Posterior vena cava (tissue), 2 donors: ENCODE data around the gene PDLIM1. TPM values are rescaled to one million over a fixed set of nuclear protein-coding genes. Genes with fewer than 3 reads are reported as not detected.

ENCODE experiments used
- DNase-seq: peaks from one replicate; pipeline ENCODE4 v3.0.0-alpha.2; 2020; ENCODE audit warnings: low spot score
- intact Hi-C, 2 donors: fragments of 100-400 bp; cut with DNase I; formaldehyde crosslinking; loops; one replicate each; pipeline versions ENCODE4 v1.14.1 to v1.14.2; 2022 to 2023
- total RNA-seq, 2 donors: library from RNA; stranded (reverse); fragmentation: NEBNext Ultra II Directional; extraction: Animal tissue kit (Norgen Biotek cat#: 25700); gene quantifications; one replicate each; pipeline ENCODE4 v1.2.1, GENCODE V29; 2021
- donor health status: DM: yes; HTN: yes; CAD: no.
- donor health status: DM: yes; HTN: yes; CAD: no.

PDLIM1 gene
- total RNA-seq, 2 donors from 2014 or later: 133 to 134 TPM

DNA sequence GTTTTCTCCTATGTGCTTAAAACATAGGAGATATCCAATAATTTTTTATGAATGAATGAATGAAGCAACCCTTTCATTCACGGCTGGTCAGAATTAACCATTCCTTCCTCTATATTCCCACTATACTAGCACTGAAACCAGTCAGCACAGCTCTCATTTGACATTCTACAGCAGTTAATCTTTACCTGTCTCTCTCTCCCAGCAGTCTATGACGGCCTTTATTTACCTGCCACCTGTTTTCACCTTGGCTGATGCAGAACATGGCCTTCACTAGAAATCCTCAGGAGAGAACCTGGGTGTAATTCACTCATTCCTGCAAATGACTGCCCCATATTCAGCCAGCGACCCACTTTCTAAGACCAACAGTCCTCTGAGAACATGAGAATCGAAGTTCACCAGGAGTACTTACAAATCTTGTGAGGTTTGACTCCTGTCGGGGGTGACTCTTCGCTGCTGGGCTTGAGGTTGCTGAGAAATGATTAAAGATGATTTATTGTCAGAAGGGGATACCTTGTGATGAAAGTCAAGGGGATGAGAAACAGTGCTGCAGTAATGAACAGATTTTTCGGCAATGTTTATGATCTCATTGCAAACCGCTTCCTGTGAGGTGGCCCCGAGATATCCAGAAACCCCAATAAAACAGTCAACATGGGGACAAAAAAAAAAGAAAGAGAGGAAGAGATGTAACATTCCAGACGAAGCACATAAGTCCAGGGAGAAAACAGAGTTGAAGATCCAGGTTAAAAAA is 30.9 kb upstream of the PDLIM1 start:
- intact Hi-C loops: no loop called here
- no peak for DNase-seq

DNA sequence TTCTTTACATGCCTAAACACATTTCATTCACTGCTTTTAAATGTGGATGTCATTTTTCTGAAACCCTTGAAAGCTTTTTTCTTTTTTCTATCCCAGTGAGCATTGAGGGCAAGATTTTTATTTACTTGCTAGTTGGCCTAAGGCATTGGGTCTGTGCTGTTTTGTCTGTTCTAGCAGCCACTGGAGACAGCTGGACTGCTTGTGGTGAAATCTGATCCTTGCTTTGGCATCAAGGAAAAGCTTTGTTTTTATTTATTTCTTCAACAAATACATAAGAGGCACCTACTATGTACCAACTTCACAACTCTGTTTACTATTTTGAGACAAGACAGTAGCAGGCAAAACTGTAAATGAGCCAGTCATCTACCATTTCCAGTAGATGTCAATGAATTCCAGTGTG is 28.4 kb upstream of the PDLIM1 start:
- no peak for DNase-seq
- intact Hi-C loops: no loop called here

DNA sequence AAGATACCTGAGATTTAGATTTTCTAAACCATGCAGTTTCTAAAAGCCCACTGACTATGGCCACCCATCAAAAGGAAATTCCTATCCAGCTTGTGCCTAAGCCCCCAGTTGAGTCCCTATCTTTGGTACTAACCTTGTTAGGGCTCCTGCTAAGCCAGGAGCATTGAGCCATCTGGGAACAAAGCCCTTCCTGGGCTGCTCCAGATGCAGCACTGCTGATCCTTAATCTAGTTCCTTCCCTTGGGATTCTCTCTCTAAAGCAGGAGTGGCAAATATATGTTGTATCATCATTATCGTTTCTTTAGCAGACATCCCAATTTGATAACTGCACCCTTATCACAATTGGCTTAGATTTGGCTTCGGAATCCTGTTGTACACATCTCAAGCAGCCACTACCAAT is 24.7 kb upstream of the PDLIM1 start:
- DNase-seq: no peak
- intact Hi-C loops: no loop called here

GRCh38 chr10:95314192-95314918 is 23.6 kb upstream of the PDLIM1 start:
- intact Hi-C loops: no loop called here

GRCh38 chr10:95312986-95313495 is 22.2 kb upstream of the PDLIM1 start:
- intact Hi-C loops: no loop called here
- no peak for DNase-seq

More at GRCh38 chr10:95314192-95314918, 23.6 kb upstream of the PDLIM1 start:
- DNase-seq: no peak

GRCh38 chr10:95312257-95312656 is 21.5 kb upstream of the PDLIM1 start:
- intact Hi-C loops: no loop called here
- no peak for DNase-seq

DNA sequence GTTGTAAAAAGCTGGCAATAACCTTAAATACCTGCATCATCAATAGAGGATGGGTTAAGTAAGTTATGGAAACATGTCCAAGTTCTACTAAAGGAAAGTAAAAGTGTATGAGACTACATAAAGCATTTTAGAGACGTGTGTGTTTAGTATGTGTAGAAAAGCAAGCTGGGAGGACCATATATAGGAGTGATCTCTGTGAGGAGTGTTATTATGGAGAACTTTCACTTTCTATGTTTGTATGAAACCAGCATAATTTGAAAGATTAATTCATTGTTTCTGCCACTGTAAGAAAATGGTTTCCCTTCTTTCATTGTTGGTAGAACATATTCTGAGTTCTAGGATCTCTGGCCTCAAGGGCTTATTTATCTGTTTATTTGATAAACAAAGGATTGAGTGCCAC is 19.2 kb upstream of the PDLIM1 start:
- no peak for DNase-seq
- intact Hi-C loops: no loop called here

GRCh38 chr10:95308389-95309302 is 17.8 kb upstream of the PDLIM1 start:
- peak; percentile 92 for DNase-seq
- intact Hi-C loops: no loop called here

GRCh38 chr10:95306851-95307250 is 16.0 kb upstream of the PDLIM1 start:
- no peak for DNase-seq
- intact Hi-C loops: no loop called here

DNA sequence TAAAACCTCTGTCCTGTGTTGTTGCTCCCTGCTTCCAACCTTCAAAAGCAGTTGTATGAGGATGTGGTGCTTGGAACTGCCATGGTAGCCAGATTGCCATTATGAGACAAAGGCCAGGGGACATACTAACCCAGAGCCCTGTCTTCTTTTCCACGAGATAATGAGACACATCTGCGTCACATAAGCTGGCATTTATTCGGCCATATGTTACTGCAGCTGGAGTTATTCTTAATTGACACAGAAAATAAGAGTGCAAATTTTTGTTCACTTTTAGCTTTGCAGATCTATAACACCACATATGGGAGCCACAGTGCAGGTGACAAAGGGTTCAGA is 15.5 kb upstream of the PDLIM1 start:
- intact Hi-C loops: no loop called here
- DNase-seq: no peak

DNA sequence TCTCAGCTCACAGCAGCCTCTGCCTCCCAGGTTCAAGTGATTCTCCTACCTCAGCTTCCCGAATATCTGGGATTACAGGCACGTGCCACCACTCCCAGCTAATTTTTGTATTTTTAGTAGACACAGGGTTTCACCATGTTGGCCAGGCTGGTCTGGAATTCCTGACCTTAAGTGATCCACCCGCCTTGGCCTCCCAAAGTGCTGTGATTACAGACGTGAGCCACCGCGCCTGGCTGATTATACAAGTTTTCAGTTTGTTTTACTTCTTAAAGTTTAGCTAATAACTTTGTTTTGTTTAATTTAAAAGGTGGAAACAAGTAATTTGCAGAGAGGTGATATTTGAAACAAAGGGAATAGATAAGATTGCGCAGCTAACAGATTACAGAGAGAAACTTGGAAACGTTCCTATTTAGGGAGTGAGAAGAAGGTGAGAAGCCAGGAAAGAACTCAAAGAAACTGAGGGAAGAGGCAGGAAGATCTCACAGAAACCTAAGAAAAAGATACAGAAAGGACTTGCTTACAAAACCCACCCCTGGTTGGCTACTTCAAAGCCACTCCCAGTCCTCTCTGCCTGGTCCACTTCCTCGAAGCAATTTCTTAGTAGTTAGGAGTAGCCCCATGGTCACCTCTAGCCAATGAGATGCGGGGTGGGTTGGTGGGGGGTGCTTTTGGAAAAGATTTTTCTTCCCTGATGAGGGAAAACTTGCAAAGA is 15.0 kb upstream of the PDLIM1 start:
- intact Hi-C loops: no loop called here
- DNase-seq: no peak

- DNase-seq: no peak
- intact Hi-C loops: no loop called here
Observed at GRCh38 chr10:95304976-95305375, 14.2 kb upstream of the PDLIM1 start.

GRCh38 chr10:95304463-95304862 is 13.7 kb upstream of the PDLIM1 start:
- intact Hi-C loops: no loop called here
- DNase-seq: no peak

GRCh38 chr10:95303950-95304349 is 13.1 kb upstream of the PDLIM1 start:
- intact Hi-C loops: no loop called here
- no peak for DNase-seq

GRCh38 chr10:95303535-95303934 is 12.7 kb upstream of the PDLIM1 start:
- no peak for DNase-seq
- intact Hi-C loops: no loop called here

- DNase-seq: no peak
- intact Hi-C loops: no loop called here
Observed at GRCh38 chr10:95300022-95300539, 9.3 kb upstream of the PDLIM1 start.

DNA sequence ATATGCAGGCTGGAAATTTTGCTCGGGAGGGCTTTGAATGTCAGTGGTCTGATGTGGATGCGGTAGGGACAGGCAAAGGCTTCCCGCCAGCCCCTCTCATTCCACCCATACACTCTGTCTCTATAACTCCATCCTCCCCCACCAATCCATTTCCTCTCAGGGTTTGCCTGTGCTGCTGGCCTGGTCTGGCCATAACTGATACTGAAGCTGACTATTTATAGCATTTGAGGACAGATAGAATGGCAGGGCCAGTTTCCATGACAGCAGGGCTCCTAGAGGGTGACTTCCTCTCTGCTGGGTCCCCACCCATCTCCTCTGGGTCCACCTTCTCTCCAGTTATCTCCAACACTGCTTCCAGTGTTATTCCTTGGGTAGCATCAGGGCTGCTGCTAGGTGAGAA is 6.6 kb upstream of the PDLIM1 start:
- intact Hi-C loops: no loop called here
- DNase-seq: no peak

DNA sequence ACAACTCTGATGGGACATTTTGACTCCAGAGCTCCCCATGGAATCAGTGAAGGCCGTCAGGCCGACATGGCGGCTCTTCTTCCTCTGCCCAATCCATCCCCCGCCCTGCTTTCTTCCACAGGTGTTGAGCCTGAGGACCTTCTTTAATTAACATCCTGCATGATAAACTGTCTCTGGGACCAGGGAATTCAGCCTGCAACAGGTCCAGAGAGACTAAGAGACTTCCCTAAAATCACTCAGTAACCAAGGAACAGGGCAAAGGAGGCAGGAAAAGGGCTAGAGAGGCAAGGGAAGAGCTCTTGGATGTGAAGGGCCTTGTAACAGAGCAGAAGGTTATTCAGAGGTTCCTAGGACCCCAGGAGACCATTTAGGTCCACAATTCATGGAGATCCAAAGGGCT is 6.0 kb upstream of the PDLIM1 start:
- DNase-seq: no peak
- intact Hi-C loops: no loop called here
